H1 (cell line): ENCODE data around the gene ANKRD6. TPM values are rescaled to one million over a fixed set of nuclear protein-coding genes. Genes with fewer than 3 reads are reported as not detected.

Source experiments
- CTCF ChIA-PET: fragments of 300-600 bp; sonication (Branson Sonifier 250); formaldehyde crosslinking; loops from one replicate; lab custom pipeline; 2021; ENCODE audit not compliant: partially characterized antibody; lab: Charles Lee
- POLR2A ChIA-PET: fragments of 300-600 bp; sonication (Branson Sonifier 250); formaldehyde crosslinking; loops from one replicate; lab custom pipeline; 2021; ENCODE audit warnings: inconsistent platforms; ENCODE audit not compliant: partially characterized antibody; lab: Charles Lee
- DNase-seq, 2 experiments: peaks; one replicate each; pipeline versions ENCODE4 v3.0.0 to v3.0.0-alpha.2; 2010 to 2022; ENCODE audit warnings: low spot score in 2 of 2, low read depth in 1 of 2, mixed read lengths in 1 of 2
- FAIRE-seq: peaks from 2 replicates; lab custom pipeline; 2011; peaks lifted over from hg19 to GRCh38; lab: Jason Lieb, UNC
- H2AFZ ChIP-seq: 2 replicates; pipeline ENCODE4 v1.8.1; 2012; ENCODE audit warnings: low read length, inconsistent platforms
- H2AK5ac ChIP-seq: 2 replicates; pipeline ENCODE4 v1.6.1; 2013; ENCODE audit warnings: low read depth, low read length
- H2BK120ac ChIP-seq: replicated peaks from 2 replicates; pipeline ENCODE3; 2013; ENCODE audit warnings: low read depth, low read length, inconsistent platforms
- H2BK12ac ChIP-seq: 2 replicates; pipeline ENCODE4 v1.6.1; 2013; ENCODE audit warnings: low read depth, low read length
- H2BK15ac ChIP-seq: 2 replicates; pipeline ENCODE4 v1.6.1; 2013; ENCODE audit warnings: low read length
- H2BK20ac ChIP-seq: 2 replicates; pipeline ENCODE4 v1.6.1; 2013; ENCODE audit warnings: low read length
- H2BK5ac ChIP-seq: 2 replicates; pipeline ENCODE4 v1.6.1; 2013; ENCODE audit warnings: low read depth, low read length
- H3K14ac ChIP-seq: 2 replicates; pipeline ENCODE4 v1.6.1; 2013; ENCODE audit warnings: inconsistent platforms; ENCODE audit not compliant: insufficient read length
- H3K18ac ChIP-seq: 2 replicates; pipeline ENCODE4 v1.6.1; 2013; ENCODE audit warnings: low read length; ENCODE audit errors: extremely low read depth
- H3K23ac ChIP-seq: 2 replicates; pipeline ENCODE4 v1.6.1; 2013; ENCODE audit warnings: inconsistent platforms; ENCODE audit not compliant: insufficient read length
- H3K23me2 ChIP-seq: 2 replicates; pipeline ENCODE4 v1.6.1; 2013; ENCODE audit warnings: low read depth, low read length
- H3K27ac ChIP-seq: 2 replicates; pipeline ENCODE4 v1.6.1; 2011; ENCODE audit warnings: low read depth, low read length, inconsistent platforms
- H3K27me3 ChIP-seq, 4 experiments: replicated peaks in 1 of 4; 1 replicate in 1 of 4; 2 replicates in 3 of 4; pipeline versions ENCODE4 v1.6.1 to v1.8.1; 2011 to 2013; ENCODE audit warnings: low read length in 3 of 4, mild to moderate bottlenecking in 3 of 4, inconsistent platforms in 2 of 4, mixed read lengths in 2 of 4, moderate library complexity in 1 of 4; ENCODE audit not compliant: control insufficient read depth in 3 of 4, insufficient read depth in 3 of 4; ENCODE audit errors: extremely low read depth in 1 of 4
- H3K36me3 ChIP-seq, 4 experiments: 2 replicates each; pipeline versions ENCODE4 v1.6.1 to v1.8.1; 2011 to 2013; ENCODE audit warnings: mild to moderate bottlenecking in 4 of 4, low read length in 3 of 4, moderate library complexity in 2 of 4, control low read depth in 1 of 4, inconsistent platforms in 1 of 4; ENCODE audit not compliant: insufficient read depth in 4 of 4, control insufficient read depth in 2 of 4
- H3K4ac ChIP-seq: replicated peaks from 2 replicates; pipeline ENCODE3; 2013; ENCODE audit warnings: low read length, low read depth, mixed read lengths, inconsistent platforms; ENCODE audit not compliant: insufficient read length
- H3K4me1 ChIP-seq, 4 experiments: replicated peaks in 1 of 4; 1 replicate in 1 of 4; 2 replicates in 3 of 4; pipeline versions ENCODE4 v1.6.1 to v1.8.1; 2011 to 2013; ENCODE audit warnings: low read length in 3 of 4, inconsistent platforms in 2 of 4, mixed read lengths in 1 of 4; ENCODE audit not compliant: insufficient read depth in 4 of 4, control insufficient read depth in 3 of 4
- H3K4me2 ChIP-seq, 2 experiments: 2 replicates each; pipeline versions ENCODE4 v1.6.1 to v1.8.1; 2011 to 2013; ENCODE audit warnings: low read depth in 2 of 2, low read length in 2 of 2, control low read depth in 1 of 2, inconsistent platforms in 1 of 2, mild to moderate bottlenecking in 1 of 2; ENCODE audit not compliant: insufficient read depth in 1 of 2
- H3K4me3 ChIP-seq, 4 experiments: fragments of 200-600, 300-600 bp in 1 of 4; sonication (generic), shearing (Covaris generic), sonication (Bioruptor Twin) in 1 of 4; 2 replicates each; pipeline versions ENCODE4 v1.5.1 to v1.8.1; 2011 to 2016; ENCODE audit warnings: low read length in 4 of 4, low read depth in 3 of 4, control low read depth in 2 of 4, inconsistent platforms in 2 of 4, mild to moderate bottlenecking in 2 of 4, mixed read lengths in 1 of 4, moderate library complexity in 1 of 4; ENCODE audit not compliant: insufficient read depth in 2 of 4; ENCODE audit errors: extremely low read depth in 1 of 4
- H3K56ac ChIP-seq: replicated peaks from 2 replicates; pipeline ENCODE3; 2013; ENCODE audit warnings: low read depth, mild to moderate bottlenecking, mixed read lengths, low read length, inconsistent platforms; ENCODE audit not compliant: insufficient read length
- H3K79me1 ChIP-seq: 2 replicates; pipeline ENCODE4 v1.6.1; 2013; ENCODE audit warnings: low read depth, low read length, control low read depth
- H3K79me2 ChIP-seq, 2 experiments: 2 replicates each; pipeline versions ENCODE4 v1.6.1 to v1.8.1; 2012 to 2013; ENCODE audit warnings: low read length in 2 of 2, mild to moderate bottlenecking in 2 of 2, inconsistent platforms in 1 of 2; ENCODE audit not compliant: insufficient read depth in 2 of 2, control insufficient read depth in 1 of 2
- H3K9ac ChIP-seq, 4 experiments: replicated peaks in 1 of 4; 1 replicate in 1 of 4; 2 replicates in 3 of 4; pipeline versions ENCODE4 v1.6.1 to v1.8.1; 2011 to 2013; ENCODE audit warnings: low read depth in 3 of 4, low read length in 3 of 4, control low read depth in 2 of 4, mild to moderate bottlenecking in 2 of 4, moderate library complexity in 2 of 4, inconsistent platforms in 1 of 4; ENCODE audit errors: extremely low read depth in 1 of 4
- H3K9me3 ChIP-seq, 2 experiments: 2 replicates each; pipeline versions ENCODE4 v1.6.1 to v1.8.1; 2012 to 2013; ENCODE audit warnings: mild to moderate bottlenecking in 2 of 2, moderate library complexity in 2 of 2, control low read depth in 1 of 2, inconsistent platforms in 1 of 2, low read depth in 1 of 2, low read length in 1 of 2, mixed read lengths in 1 of 2; ENCODE audit not compliant: insufficient read depth in 2 of 2
- H4K20me1 ChIP-seq, 2 experiments: replicated peaks in 1 of 2; 2 replicates each; pipeline versions ENCODE3 to v1.8.1; 2011 to 2013; ENCODE audit warnings: inconsistent platforms in 2 of 2, low read length in 2 of 2, mild to moderate bottlenecking in 1 of 2; ENCODE audit not compliant: insufficient read depth in 2 of 2, control insufficient read depth in 1 of 2
- H4K5ac ChIP-seq: 2 replicates; pipeline ENCODE4 v1.6.1; 2013; ENCODE audit warnings: low read length, low read depth, mixed read lengths, inconsistent platforms; ENCODE audit not compliant: insufficient read length
- H4K8ac ChIP-seq: 2 replicates; pipeline ENCODE4 v1.8.0; 2013; ENCODE audit warnings: mild to moderate bottlenecking, moderate library complexity, low read length, inconsistent platforms; ENCODE audit not compliant: insufficient read depth; ENCODE audit errors: extremely low read depth
- H4K91ac ChIP-seq: replicated peaks from 2 replicates; pipeline ENCODE3; 2013; ENCODE audit warnings: low read length, mixed read lengths, inconsistent platforms; ENCODE audit not compliant: insufficient read length
- CBX5 ChIP-seq: fragments of 300-800, 300-1000 bp; sonication (generic); IDR thresholded peaks from 2 replicates; pipeline ENCODE4 v1.7.1; 2016; ENCODE audit warnings: antibody characterized with exemption, low read length, low read depth
- FOSL1 ChIP-seq: IDR thresholded peaks from 2 replicates; pipeline ENCODE4 v1.6.1; 2011; ENCODE audit warnings: mild to moderate bottlenecking, low read depth, low read length, moderate library complexity; ENCODE audit not compliant: insufficient read depth
- SIN3A ChIP-seq, 2 experiments: IDR thresholded peaks in 1 of 2; conservative IDR thresholded peaks in 1 of 2; 2 replicates each; pipeline ENCODE4 v1.6.1; 2011 to 2012; ENCODE audit warnings: low read length in 2 of 2, improper control_type of control experiment in 1 of 2, low read depth in 1 of 2, mild to moderate bottlenecking in 1 of 2
- SRF ChIP-seq: IDR thresholded peaks from 2 replicates; pipeline ENCODE4 v1.6.1; 2011; ENCODE audit warnings: mild to moderate bottlenecking, low read depth, low read length, moderate library complexity
- TAF7 ChIP-seq: optimal IDR thresholded peaks from 2 replicates; pipeline ENCODE3; 2011; ENCODE audit warnings: low read depth, mild to moderate bottlenecking, inconsistent platforms, low read length, moderate library complexity, borderline replicate concordance
- WGBS, 2 experiments: shearing (Covaris generic) in 1 of 2; methylation state at CpG; one replicate each; pipeline versions ENCODE4 v1.1.6 to v1.1.7; 2013 to 2015; ENCODE audit warnings: low lambda C conversion rate in 2 of 2, mixed read lengths in 2 of 2, inconsistent platforms in 1 of 2, low coverage in 1 of 2, missing lambda C conversion rate in 1 of 2; ENCODE audit not compliant: insufficient replicate concordance in 2 of 2, insufficient coverage in 1 of 2, insufficient read length in 1 of 2; ENCODE audit errors: extremely low coverage in 1 of 2, missing lambda C conversion rate in 1 of 2; 5-methylcytosine and 5-hydroxymethylcytosine counted together
- polyA plus RNA-seq, 7 experiments: library from polyadenylated mRNA; depleted of rRNA in 3 of 7; stranded (reverse) in 5 of 7; unstranded in 2 of 7; fragments of >200 nt in 5 of 7; fragments of 200-250 nt in 2 of 7; gene quantifications; 1 replicate in 5 of 7; 2 replicates in 1 of 7; 4 replicates in 1 of 7; pipeline versions ENCODE4 v1.2.1 to v1.2.3, GENCODE V29; 2011 to 2013; ENCODE audit warnings: missing spikeins in 2 of 7, mixed read lengths in 2 of 7
- total RNA-seq: library from RNA; stranded (reverse); fragmentation: NEBNext Ultra II Directional; extraction: Animal tissue kit (Norgen Biotek cat#: 25700); gene quantifications from 2 replicates; pipeline ENCODE4 v1.2.1, GENCODE V29; 2021
- TF ChIP-seq, protein P1 (sequence below): IDR thresholded peaks from 2 replicates; pipeline ENCODE4 v1.6.1; 2012; ENCODE audit warnings: inconsistent platforms
- TF ChIP-seq, protein P2 (sequence below): IDR thresholded peaks from 2 replicates; pipeline ENCODE4 v1.6.1; 2011; ENCODE audit warnings: low read length, improper control_type of control experiment
- TF ChIP-seq, protein P3 (sequence below): IDR thresholded peaks from 2 replicates; pipeline ENCODE4 v1.6.1; 2012; ENCODE audit warnings: inconsistent platforms

ANKRD6 gene
- total and polyA plus RNA-seq, 2 of the 8 experiments (the other 6 are each of a cell fraction or from before 2014, with no cell fraction given) = 5.9 to 12.8 TPM

DNA sequence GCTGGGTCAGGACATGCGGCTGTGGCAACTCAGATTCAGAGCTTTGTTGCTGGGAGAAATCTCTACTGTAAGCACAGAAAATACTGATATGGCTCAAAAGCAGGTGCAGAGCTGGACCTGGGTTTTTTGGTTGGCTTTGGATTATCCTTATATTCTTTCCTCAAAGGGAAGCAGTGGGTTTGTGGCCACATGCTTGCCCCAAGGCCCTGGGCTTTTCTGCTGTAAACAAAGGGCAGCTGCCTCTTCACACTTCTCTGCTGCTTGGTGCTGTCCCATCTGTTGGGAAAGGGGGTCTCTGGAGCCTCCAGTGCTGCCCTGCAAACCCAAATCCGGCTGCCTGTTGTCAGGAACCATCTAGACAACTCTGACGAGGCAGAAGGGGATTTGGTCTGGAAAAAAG, 52.4 kb downstream of the ANKRD6 start:
- Histone ChIP-seq H4K5ac (no peak overlapping the region), H3K4me2 (no peak overlapping the region), H3K56ac (no peak overlapping the region), H3K79me1 (no peaks in the 10 kb centered on the region; the same call in none of the 2 replicates), H3K9ac (no peak overlapping the region), H3K27me3 (no peaks in the 10 kb centered on the region), H2BK120ac (no peak overlapping the region), H3K4me1 (peaks cover 3 to 23% (median 7%) of the 10 kb centered on the region in 4 experiments), H3K9me3 (no peaks in the 10 kb centered on the region), H2BK5ac (no peak overlapping the region), H3K23ac (no peak overlapping the region), H2BK20ac (no peak overlapping the region), H3K4me3 (no peak overlapping the region), H3K4ac (no peak overlapping the region), H3K36me3 (no peaks in the 10 kb centered on the region)
- FAIRE-seq (peak; percentile 13), DNase-seq (no peak)
- ChIA-PET CTCF (interaction anchor here (1.3 kb wide), 1 partner anchor 53 kb away, joined by 3 read pairs; no protein-coding TSS in a partner anchor), POLR2A (interaction anchor here (1.3 kb wide), 1 partner anchor 16 kb away, joined by 3 read pairs; no protein-coding TSS in a partner anchor)
- 85% methylated on average over 3 of the region's 3 CpGs; no CpG with 5 or more reads in 1 of the 2 experiments for WGBS, 2 experiments
- no peak for TF ChIP-seq SIN3A (conservative IDR thresholded peaks at IDR 0.05 in 1 of 2, IDR thresholded peaks at IDR 0.05 in 1 of 2; ENCODE audit: low read depth in 1 of 2, low read length in 2 of 2)
- TF ChIP-seq FOSL1 = no peak
- TF ChIP-seq, protein P1, sequence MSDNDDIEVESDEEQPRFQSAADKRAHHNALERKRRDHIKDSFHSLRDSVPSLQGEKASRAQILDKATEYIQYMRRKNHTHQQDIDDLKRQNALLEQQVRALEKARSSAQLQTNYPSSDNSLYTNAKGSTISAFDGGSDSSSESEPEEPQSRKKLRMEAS = peak; percentile 51; the same call in 1 of the 2 replicates
- TF ChIP-seq, protein P2, sequence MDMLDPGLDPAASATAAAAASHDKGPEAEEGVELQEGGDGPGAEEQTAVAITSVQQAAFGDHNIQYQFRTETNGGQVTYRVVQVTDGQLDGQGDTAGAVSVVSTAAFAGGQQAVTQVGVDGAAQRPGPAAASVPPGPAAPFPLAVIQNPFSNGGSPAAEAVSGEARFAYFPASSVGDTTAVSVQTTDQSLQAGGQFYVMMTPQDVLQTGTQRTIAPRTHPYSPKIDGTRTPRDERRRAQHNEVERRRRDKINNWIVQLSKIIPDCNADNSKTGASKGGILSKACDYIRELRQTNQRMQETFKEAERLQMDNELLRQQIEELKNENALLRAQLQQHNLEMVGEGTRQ = no peak
- no peak for TF ChIP-seq TAF7
- no peak for TF ChIP-seq SRF
- no peak for TF ChIP-seq CBX5
- TF ChIP-seq, protein P3, sequence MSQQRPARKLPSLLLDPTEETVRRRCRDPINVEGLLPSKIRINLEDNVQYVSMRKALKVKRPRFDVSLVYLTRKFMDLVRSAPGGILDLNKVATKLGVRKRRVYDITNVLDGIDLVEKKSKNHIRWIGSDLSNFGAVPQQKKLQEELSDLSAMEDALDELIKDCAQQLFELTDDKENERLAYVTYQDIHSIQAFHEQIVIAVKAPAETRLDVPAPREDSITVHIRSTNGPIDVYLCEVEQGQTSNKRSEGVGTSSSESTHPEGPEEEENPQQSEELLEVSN = 0 out of 2 replicates have a peak, but pooled peaks have one; percentile 16
- TF ChIP-seq, all 59 proteins: peak for 2
- H4K91ac ChIP-seq = no peak overlapping the region
- peak overlapping the region; percentile 69; the same call in 1 of the 2 replicates for H4K8ac ChIP-seq
- H2BK12ac ChIP-seq = no peak overlapping the region
- H3K14ac ChIP-seq = peak overlapping the region; percentile 94
- no peak overlapping the region for H3K27ac ChIP-seq
- no peaks in the 10 kb centered on the region for H3K23me2 ChIP-seq
- no peak overlapping the region for H2AFZ ChIP-seq
- no peak overlapping the region; the same call in 1 of the 2 replicates for H3K18ac ChIP-seq
- H2BK15ac ChIP-seq = no peak overlapping the region
- H4K20me1 ChIP-seq = no peaks in the 10 kb centered on the region
- no peaks in the 10 kb centered on the region for H3K79me2 ChIP-seq
- H2AK5ac ChIP-seq = peak overlapping the region; percentile 3; the same call in 1 of the 2 replicates
